ENCODE data around the gene NAV2. TPM values are rescaled to one million over a fixed set of nuclear protein-coding genes. Genes with fewer than 3 reads are reported as not detected.

The NAV2 gene
- total RNA-seq, 1 experiment from 2014 or later: 46.3 TPM

- H3K14ac ChIP-seq (ENCODE audit: insufficient read depth, low read length): no peak overlapping the region
- H3K4ac ChIP-seq (ENCODE audit: low read depth, low read length): no peak overlapping the region
- H2BK12ac ChIP-seq (ENCODE audit: insufficient read length, low read depth, low read length): no peak overlapping the region
- no peak overlapping the region for H3K18ac ChIP-seq (ENCODE audit: insufficient read length, low read depth, low read length)
- Mint-ChIP-seq H3K27ac (no peak overlapping the region), H3K4me1 (peaks cover 35 to 44% of the 10 kb centered on the region in 2 experiments), H3K9me3 (no peaks in the 10 kb centered on the region), H3K4me3 (no peak overlapping the region), H3K27me3 (ENCODE audit: low read depth) (no peaks in the 10 kb centered on the region), H3K36me3 (ENCODE audit: insufficient read depth in 1 of 3, low read depth in 3 of 3) (peaks cover 7 to 26% (median 25%) of the 10 kb centered on the region in 3 experiments; a peak in 6 of 7 replicates)
- no peaks in the 10 kb centered on the region for H3K79me1 ChIP-seq (ENCODE audit: insufficient read depth, low read depth, low read length, poor library complexity, severe bottlenecking)
- no peaks in the 10 kb centered on the region for H3K79me2 ChIP-seq (ENCODE audit: insufficient read depth, low read length)
- no peak overlapping the region for H2BK15ac ChIP-seq (ENCODE audit: low read depth, low read length)
- H3K27ac ChIP-seq (ENCODE audit: insufficient read length, low read depth, low read length): no peak overlapping the region
- H3K4me1 ChIP-seq (ENCODE audit: insufficient read depth, low read length): peaks cover 15% of the 10 kb centered on the region
- WGBS (ENCODE audit: extremely low coverage, insufficient read length, low lambda C conversion rate): no CpG with 5 or more reads among the region's 1 CpG
- no peak for TF ChIP-seq CTCF (conservative IDR thresholded peaks at IDR 0.05)
- H4K20me1 ChIP-seq (ENCODE audit: control insufficient read depth, insufficient read depth, insufficient read length): no peaks in the 10 kb centered on the region
- H3K9ac ChIP-seq (ENCODE audit: extremely low read depth, insufficient read length, low read length): no peak overlapping the region
- no peak overlapping the region for H2AFZ ChIP-seq (ENCODE audit: low read length)
- H3T11ph ChIP-seq (ENCODE audit: low read length): no peak overlapping the region
- no peak overlapping the region for H3K4me2 ChIP-seq (ENCODE audit: insufficient read depth, insufficient read length, low read length)
- no peak overlapping the region for H2AK5ac ChIP-seq (ENCODE audit: insufficient read length, low read length)
- H2BK5ac ChIP-seq (ENCODE audit: insufficient read length, low read length): no peak overlapping the region
- no peak overlapping the region for H3K56ac ChIP-seq (ENCODE audit: insufficient read length, low read depth, low read length)
- no peak for DNase-seq
- H4K5ac ChIP-seq (ENCODE audit: insufficient read length, low read depth, low read length): no peak overlapping the region
- no peak overlapping the region for H2BK120ac ChIP-seq (ENCODE audit: low read depth, low read length, poor library complexity, severe bottlenecking)
- no peak overlapping the region for H4K91ac ChIP-seq (ENCODE audit: insufficient read length, low read depth, low read length)
- no peaks in the 10 kb centered on the region for H3K23me2 ChIP-seq (ENCODE audit: insufficient read length, low read depth, low read length, poor library complexity, severe bottlenecking)
- no peaks in the 10 kb centered on the region for H3K9me3 ChIP-seq (ENCODE audit: control insufficient read depth, low read depth, low read length)
- no peak overlapping the region for H4K8ac ChIP-seq (replicated peaks; ENCODE audit: insufficient read length, low read depth, low read length)
- H3K23ac ChIP-seq (ENCODE audit: insufficient read length, low read depth, low read length): no peak overlapping the region
- H2BK20ac ChIP-seq (ENCODE audit: low read depth, low read length, poor library complexity, severe bottlenecking): no peak overlapping the region
- H3K27me3 ChIP-seq (ENCODE audit: insufficient read depth, low read length): no peaks in the 10 kb centered on the region
These were observed 164.1 kb downstream of the NAV2 start for GRCh38 chr11:19876750-19877149.
